Left hindlimb (tissue), 1 donor: ENCODE results near the gene OR2A5.
"Not testable (repeated sequence)": the region's sequence is repeated elsewhere in the genome, so short reads cannot be mapped to it uniquely, and the experiment has no call there.

ENCODE experiments used
- DNase-seq: peaks from one replicate; pipeline ENCODE4 v3.0.0-alpha.2; 2018

OR2A5 gene

DNA sequence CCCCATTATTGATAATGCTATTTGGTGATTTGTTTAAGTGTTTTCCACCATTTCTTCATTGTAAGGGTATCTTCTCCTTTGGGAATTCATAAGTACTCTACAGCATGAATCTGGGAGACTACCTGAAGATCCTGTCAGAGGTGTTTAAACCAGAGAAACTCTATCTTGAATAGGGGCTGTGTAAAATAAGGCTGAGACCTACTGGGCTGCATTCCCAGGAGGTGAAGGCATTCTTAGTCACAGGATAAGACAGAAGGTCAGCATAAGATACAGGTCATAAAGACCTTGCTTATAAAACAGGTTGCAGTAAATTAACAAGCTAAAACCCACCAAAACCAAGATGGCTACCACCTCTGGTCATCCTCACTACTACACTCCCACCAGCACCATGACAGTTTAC lies 13.4 kb upstream of the OR2A5 start:
- DNase-seq: no peak

DNA sequence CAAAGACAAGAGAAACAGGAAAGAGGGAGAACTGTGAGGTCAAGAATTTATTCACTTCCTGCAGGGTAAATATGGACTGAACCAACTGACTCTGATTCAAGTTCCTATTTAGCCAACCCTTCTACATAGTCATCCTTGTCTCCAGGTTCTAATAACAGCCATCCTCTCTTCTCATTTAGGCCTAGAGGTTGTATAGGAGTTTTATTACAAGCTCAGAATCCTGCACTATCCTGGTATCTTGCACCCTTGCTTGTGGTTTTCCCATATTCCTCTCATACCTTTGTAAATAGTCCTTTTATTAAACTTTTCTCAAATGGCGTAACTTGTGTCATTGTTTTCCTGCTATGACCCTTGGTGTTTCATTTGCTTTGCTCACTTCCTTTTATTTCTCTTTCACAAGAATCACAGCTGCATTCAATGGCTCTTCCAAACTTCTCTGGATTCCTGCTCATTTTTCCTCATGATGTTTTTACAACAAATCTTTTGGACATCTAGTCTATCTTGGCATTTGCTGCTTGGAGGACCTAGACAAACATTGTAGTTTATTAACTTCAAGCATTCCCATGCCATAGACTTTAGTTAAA lies 12.4 kb upstream of the OR2A5 start:
- DNase-seq: no peak

DNA sequence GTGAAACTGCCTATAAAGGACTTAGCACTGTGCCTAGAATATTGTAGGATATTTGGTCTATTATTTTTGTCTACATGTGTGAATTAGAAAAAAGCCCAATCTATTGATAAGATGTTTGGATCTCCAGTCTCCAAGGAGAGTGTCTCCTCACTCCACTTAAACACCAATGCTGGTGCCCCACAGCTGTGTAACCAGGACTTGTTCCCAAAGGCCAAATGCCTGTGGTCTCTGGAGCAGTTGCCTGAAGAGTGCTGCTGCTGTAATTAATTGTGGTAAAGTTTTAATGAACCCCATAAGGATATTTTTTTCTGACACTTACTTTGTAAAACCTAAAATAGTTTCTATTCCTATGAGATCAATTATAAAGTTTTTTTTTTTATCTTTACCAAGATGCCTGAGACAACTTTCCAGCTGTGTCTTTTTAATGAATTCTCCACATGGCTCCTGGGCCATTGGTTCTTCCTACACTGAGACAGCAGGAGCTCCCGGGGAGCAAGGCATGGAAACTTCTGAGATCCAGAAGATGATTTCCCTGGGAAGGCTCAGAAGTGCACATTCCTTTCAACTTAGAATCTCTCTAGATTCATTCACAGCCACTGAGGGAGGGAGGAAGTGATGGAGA lies 11.2 kb upstream of the OR2A5 start:
- no peak for DNase-seq

DNA sequence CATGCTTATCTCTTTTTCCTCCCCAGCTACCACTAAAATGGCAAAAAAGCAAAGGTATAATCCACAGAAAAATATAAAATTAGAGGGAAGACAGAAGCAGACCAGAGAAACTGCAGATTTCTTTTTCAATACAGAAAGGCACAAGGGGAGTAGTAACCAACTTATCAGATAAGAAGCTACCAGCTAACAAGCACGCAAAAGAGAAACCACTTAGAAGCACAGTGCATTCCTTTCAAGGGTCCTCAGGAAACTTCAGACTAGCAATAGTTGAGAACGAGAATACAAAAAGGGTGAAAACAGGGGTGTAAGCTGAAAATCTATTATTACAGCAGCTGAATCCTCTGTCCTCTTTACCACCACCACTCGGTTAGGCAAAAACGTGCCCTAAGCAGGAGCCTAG lies 9.9 kb upstream of the OR2A5 start:
- no peak for DNase-seq

DNA sequence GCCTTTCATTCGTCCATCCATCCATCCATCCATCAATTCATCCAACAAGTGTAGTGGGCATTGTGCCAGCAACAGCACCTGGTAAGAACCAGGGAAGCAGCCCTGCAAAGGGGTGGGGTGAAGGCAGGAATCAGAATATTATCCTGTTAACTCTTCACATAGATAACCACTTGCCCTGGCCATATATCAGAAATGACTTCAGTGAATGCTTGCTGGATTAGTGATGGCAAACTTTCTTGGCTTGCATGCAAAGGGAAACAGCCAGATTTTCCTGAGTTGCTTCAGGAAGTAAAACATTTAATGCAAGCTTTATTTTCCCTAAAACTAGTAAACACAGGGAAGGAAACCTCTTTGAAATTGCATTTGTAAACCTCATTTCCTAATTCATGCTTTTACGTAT lies 743 bp downstream of the OR2A5 start:
- no peak for DNase-seq

DNA sequence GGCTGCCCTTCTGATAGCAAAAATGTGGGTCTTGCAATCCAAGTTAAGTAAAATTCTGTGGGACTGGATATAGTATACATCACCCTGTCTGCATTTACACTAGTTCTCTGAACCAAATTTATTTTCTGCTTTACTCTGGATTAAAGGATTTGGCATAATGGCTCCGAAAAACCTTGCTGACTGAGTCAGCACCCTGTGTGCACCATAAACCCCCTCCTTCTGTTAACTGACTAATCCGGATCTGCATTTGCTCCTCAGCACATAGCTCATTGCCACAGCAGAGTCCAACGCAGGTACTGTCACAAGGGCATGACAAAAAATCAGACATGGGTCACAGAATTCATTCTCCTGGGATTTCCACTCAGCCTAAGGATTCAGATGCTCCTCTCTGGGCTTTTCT lies 1.3 kb downstream of the OR2A5 start:
- DNase-seq: no peak

DNA sequence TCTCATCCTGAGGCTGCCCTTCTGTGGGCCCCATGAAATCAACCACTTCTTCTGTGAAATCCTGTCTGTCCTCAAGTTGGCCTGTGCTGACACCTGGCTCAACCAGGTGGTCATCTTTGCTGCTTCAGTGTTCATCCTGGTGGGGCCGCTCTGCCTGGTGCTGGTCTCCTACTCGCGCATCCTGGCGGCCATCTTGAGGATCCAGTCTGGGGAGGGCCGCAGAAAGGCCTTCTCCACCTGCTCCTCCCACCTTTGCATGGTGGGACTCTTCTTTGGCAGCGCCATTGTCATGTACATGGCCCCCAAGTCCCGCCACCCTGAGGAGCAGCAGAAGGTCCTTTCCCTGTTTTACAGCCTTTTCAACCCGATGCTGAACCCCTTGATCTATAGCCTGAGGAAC lies 2.1 kb downstream of the OR2A5 start:
- not testable (repeated sequence) for DNase-seq

DNA sequence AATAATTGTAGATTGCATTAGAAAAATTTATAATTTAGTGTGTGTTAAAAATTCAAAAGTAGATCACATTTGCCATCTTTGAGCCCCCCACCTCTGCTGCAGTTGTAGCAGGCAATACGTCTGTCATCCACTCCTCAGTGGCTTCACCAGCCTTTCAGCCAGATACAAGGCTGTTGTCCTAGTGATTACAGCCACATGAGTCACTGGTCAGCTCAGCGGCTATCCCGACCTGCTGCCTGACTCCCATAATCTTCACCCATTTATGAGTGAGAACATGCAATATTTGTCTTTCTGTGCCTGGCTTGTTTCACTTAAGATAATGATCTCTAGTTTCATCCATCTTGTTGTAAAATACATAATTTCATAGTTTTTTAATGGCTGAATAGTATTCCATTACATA lies 9.2 kb downstream of the OR2A5 start:
- no peak for DNase-seq

DNA sequence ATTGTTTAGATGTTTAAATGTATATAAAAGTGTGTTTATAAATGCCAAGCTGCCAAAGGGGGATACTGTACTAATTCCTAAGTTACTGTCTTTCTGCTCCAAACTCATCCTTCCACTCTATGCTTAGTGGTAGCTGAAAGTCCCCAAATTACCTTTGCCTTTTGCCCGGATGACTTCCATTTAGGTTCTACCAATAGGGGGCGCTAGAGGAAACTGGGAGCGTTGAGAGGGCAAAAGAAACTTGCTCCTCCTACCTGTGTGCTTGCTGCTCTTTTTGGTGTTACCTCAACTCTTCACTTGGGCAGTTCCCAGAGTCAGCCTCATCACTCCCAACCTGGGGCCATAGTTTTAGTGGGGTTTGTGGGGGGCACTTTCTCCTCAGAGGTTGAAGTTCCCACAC lies 15.0 kb downstream of the OR2A5 start:
- no peak for DNase-seq

DNA sequence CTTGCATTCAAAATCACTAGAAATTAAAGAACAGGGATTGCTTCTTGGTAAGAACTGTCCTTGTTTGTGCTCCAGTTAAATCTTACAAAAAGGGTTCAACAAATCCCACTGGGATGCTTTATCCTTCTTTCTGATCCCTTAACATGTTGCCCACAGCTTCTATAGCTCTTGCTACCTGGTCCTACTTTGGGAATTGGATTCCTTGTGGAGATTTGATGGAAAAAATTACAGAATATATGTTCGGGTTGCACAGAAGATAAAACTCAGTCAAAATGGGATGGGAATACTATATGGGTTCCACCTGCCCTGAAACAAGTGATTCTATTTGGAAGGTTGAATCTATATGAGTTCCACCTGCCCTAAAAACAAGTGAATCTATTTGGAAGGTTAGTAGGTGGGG lies 20.8 kb downstream of the OR2A5 start, which contains the start of gene OR2A25:
TSS of gene OR2A25 (plus strand) at position 301 of the 400 bp plus-strand sequence. CDS start 4,409 bp downstream, outside the sequence.
- no peak for DNase-seq

DNA sequence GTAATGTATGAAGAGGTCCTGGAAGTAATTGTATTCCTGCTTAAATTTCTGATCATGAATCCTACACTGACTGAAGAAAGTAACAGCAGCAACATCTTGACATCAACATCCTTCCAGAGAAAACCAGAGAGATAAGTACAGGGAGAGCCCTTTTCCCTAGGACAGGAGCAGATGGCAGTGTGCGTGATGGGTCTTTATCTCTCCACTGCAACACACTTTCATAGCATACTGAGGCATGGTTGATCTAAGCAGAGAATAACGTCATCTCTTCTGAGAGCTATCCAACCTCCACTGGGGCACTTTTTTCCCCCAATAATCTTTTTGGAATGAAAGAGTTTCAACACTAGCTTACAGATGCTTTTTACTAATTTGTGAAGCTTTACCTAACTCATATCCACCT lies 21.2 kb downstream of the OR2A5 start:
- DNase-seq: no peak

DNA sequence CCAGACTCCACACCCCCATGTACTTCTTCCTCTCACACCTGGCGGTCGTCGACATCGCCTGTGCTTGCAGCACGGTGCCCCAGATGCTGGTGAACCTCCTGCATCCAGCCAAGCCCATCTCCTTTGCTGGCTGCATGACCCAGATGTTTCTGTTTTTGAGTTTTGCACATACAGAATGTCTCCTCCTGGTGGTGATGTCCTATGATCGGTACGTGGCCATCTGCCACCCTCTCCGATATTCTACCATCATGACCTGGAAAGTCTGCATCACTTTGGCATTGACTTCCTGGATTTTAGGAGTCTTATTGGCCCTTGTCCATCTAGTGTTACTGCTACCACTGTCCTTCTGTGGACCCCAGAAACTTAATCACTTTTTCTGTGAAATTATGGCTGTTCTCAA lies 25.6 kb downstream of the OR2A5 start:
- DNase-seq: no peak

DNA sequence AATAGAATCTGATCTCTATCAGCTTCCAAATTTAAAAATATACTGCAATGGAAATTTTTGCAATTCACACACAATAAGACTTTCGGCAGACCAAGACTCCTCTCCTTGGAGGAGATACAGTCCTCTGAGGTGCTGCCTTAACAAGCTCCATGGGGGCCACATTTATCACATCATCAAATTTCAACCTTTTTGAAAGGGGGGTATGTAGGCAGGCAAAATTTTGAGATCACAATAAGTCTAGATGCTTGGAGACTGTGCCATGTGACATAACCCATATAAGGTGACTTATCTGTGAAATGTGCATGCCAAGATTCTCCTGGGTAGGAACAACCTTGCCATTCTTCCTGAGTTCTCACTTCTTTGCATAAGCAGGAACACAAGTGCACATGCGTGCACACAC lies 37.2 kb downstream of the OR2A5 start, which contains the start of gene OR2A12:
TSS of gene OR2A12 (plus strand) at position 301 of the 400 bp plus-strand sequence. CDS start 8,830 bp downstream, outside the sequence.
- DNase-seq: no peak

DNA sequence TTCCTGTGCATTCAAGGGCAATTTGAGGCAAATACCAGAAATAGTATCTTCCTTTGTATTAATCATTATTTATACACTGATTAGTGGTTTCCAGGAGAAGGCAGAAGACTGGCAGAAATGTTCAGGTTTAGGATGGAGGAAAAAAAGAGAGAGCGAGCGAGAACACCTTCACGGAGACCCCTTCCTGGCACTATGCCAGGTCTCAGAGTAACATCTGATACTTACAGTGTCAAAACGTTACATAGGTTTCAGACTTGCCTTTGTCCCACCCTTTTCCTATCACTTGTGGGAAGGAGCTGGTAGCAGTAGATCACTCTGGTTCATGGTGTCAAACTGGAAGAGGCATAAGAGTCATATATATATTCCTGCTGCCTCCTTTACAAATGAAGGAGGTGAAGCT lies 38.0 kb downstream of the OR2A5 start:
- no peak for DNase-seq

DNA sequence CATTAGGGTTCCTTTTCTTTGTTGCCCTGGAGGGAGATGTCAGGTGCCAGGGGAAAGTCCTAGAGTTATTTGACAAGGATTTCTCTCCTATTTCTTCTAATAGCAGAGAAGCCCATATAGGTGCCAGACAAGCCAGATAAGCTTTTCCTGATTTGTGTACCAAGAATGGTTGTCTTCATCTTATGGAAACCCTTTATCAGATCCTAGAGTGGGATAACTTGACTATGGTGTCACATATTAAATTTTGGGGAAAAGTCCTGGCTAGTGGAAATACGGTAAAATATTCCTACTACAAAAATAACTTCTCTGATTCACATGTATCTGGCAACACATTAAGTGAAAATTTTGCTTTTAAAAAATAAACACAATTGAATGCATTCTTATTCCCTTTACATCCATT lies 38.5 kb downstream of the OR2A5 start:
- DNase-seq: no peak

DNA sequence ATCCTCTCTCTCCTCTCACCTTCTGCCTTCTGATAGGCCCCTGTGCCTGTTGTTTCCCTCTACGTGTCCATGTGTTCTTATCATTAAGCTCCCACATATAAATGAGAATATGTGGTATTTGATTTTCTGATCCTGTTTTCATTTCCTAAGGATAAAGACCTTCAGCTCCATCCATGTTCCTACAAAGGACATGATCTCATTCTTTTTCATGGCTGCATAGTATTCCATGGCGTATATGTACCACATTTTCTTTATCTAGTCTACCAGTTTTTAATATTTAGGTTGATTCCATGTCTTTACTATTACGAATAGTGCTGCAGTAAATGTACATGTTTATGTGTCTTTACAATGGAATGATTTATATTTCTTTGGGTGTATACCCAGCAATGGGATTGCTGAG lies 41.9 kb downstream of the OR2A5 start:
- no peak for DNase-seq

DNA sequence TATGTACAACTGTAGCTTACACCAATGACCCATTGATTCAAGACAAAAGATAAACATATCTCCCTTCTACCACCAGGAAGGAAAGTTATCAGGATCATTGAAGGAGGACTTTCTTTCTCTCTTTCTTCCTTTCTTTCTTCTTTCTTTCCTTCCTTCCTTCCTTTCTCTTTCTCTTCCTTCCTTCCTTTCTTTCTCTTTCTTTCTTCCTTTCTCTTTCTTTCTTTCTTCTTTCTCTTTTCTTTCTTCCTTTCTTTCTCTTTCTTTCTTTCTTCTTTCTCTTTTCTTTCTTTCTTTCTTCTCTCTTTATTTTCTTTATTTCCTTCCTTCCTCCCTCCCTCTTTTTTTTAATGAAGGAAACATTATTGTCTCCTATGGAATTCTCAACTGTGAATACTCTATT lies 50.0 kb downstream of the OR2A5 start:
- no peak for DNase-seq

DNA sequence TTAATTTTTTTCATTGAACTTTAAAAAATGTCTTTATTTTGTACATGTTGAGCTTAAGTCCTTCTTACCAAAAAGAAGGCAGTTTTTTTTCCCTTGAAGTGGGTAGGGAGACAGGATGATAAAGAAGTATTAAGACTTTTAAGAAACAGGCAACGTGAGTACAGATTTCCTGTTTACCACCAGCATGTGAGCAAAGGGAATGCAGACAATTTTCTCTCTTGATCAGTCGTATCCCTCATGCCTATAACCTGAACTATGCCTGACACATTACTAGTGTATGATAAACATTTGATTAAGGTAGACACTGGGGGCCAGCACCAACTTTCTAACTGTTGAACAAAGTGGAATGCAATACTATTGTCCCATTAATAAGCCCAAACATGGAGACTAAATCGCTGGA lies 51.9 kb downstream of the OR2A5 start:
- no peak for DNase-seq

DNA sequence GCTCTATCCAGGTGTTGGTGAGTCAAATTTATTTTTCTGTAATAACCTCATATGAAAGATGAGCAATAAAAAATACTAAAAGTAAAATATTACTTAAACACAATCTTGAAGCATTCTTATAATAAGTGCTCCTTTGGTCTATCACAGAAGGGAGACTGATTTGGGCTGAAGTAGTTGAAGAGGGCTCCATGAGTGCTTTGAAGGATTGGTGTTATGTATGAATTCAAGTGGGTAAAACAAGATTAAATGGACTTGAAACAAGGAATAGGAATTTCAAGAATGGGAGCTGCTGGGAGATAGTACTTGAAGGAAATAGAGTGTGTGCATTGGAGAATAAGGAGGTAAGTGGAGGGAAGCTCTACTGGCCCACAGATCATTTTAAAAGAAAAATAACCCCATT lies 53.3 kb downstream of the OR2A5 start:
- DNase-seq: no peak

DNA sequence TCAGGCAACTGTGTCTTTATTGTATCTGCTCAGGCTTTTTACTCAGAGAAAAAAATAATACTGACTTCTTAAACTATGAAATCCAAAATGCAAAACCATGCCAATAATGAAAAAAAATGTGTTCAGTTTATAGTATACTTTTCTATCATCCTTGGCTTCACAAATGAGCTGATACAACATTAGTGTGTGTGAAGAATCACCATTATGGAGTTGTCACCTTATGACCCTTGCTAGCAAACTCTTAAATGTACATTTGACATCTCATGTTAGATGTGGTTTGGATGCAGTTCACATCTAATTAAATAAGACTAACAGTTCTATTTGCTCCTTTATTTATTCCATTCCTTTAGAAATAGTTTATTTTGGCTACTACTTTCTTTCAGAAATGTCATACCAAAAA lies 56.5 kb downstream of the OR2A5 start:
- DNase-seq: no peak
